Neutrophil (primary cell): ENCODE results near the gene ATP8B1.

Experiments used
- H3K27ac ChIP-seq: fragments of 200-600 bp; sonication (generic); 2 replicates; pipeline ENCODE4 v1.5.1; 2016; ENCODE audit warnings: mild to moderate bottlenecking, moderate library complexity
- H3K27me3 ChIP-seq: fragments of 200-600 bp; sonication (generic); 2 replicates; pipeline ENCODE4 v1.6.0; 2016; ENCODE audit warnings: mild to moderate bottlenecking
- H3K36me3 ChIP-seq: fragments of 200-600 bp; sonication (generic); 2 replicates; pipeline ENCODE4 v1.5.1; 2017
- H3K4me1 ChIP-seq, 2 experiments: fragments of 200-600 bp in 1 of 2; sonication (generic) in 1 of 2; 1 replicate in 1 of 2; 2 replicates in 1 of 2; pipeline versions ENCODE4 v1.5.1 to v1.6.1; 2013 to 2016; ENCODE audit warnings: low read depth in 1 of 2, low read length in 1 of 2, mild to moderate bottlenecking in 1 of 2, moderate library complexity in 1 of 2; ENCODE audit not compliant: control insufficient read depth in 1 of 2, insufficient read depth in 1 of 2
- H3K4me3 ChIP-seq, 2 experiments: fragments of 200-600 bp in 1 of 2; sonication (generic) in 1 of 2; 1 replicate in 1 of 2; 2 replicates in 1 of 2; pipeline ENCODE4 v1.5.1; 2013 to 2016; ENCODE audit warnings: low read depth in 1 of 2, low read length in 1 of 2, mild to moderate bottlenecking in 1 of 2, moderate library complexity in 1 of 2
- H3K9me3 ChIP-seq: fragments of 200-600 bp; sonication (generic); 2 replicates; pipeline ENCODE4 v1.5.1; 2016
- TF ChIP-seq, protein P1 (sequence below): fragments of 200-600 bp; sonication (generic); IDR thresholded peaks from 2 replicates; pipeline ENCODE4 v1.5.1; 2016; ENCODE audit warnings: antibody characterized with exemption

Gene ATP8B1

DNA sequence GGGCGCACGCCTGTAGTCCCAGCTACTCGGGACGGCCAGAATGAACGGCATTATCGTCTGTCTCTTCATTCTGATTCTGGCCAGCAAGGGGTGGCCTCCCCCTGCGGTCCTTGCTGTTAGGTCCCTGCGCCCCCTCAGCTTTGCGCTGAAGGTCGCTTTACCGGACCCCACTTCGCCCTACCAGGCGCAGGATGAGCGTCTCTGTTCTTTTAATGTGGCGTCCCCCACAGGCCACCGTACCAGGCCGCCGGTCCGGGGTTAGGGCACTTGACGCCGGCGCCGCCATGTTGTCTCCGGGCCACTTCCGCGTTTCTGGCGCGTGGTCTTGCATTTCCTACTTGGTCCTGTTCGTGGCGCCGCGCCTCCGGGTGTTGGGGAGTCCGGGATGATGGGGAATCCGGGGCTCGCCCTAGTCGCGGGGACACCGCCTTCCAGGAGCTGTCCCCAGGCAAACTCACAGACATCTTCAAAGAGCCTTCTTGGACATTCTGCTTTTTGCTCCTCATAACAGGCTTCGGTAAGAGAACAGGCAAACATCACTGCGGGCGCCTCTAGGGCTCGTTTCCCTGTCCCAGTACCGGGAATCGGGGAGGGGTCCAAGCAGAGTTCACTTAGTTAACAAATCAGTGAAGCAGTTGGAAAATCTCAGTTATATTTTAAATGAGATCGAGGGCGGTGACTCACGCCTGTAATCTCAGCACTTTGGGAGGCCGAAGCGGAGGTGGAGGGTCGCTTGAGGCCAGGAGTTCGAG, 172.9 kb downstream of the ATP8B1 start:
- Histone ChIP-seq H3K27me3 (no peaks in the 10 kb centered on the region), H3K4me1 (peaks cover 13 to 14% of the 10 kb centered on the region in 2 experiments), H3K9me3 (no peaks in the 10 kb centered on the region), H3K4me3 (peak overlapping the region; percentile 71 to 84), H3K27ac (peak overlapping the region; percentile 72), H3K36me3 (no peaks in the 10 kb centered on the region)
- TF ChIP-seq, protein P1, sequence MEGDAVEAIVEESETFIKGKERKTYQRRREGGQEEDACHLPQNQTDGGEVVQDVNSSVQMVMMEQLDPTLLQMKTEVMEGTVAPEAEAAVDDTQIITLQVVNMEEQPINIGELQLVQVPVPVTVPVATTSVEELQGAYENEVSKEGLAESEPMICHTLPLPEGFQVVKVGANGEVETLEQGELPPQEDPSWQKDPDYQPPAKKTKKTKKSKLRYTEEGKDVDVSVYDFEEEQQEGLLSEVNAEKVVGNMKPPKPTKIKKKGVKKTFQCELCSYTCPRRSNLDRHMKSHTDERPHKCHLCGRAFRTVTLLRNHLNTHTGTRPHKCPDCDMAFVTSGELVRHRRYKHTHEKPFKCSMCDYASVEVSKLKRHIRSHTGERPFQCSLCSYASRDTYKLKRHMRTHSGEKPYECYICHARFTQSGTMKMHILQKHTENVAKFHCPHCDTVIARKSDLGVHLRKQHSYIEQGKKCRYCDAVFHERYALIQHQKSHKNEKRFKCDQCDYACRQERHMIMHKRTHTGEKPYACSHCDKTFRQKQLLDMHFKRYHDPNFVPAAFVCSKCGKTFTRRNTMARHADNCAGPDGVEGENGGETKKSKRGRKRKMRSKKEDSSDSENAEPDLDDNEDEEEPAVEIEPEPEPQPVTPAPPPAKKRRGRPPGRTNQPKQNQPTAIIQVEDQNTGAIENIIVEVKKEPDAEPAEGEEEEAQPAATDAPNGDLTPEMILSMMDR = peak; percentile 93

DNA sequence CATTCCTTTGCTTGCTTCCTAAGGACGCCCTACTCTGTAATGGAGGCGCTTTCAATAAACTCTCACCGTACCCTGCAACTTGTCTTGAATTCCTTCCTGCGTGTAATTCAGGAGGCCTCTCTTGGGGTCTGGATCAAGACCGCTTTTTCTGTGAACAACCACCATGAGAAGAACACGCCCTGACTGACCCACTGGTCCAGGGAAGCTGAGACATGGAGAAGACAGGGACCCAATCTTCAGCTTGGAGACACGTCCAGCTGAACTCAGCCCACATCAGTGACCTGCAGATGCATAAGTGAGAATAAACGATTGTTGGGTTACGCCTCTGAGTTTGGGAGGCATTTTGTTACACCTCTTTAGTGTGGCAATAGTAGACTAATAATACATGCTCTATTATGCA, 173.7 kb downstream of the ATP8B1 start:
- TF ChIP-seq, protein P1 = no peak
- peak overlapping the region; percentile 71 to 84 for H3K4me3 ChIP-seq
- no peaks in the 10 kb centered on the region for H3K9me3 ChIP-seq
- H3K36me3 ChIP-seq = no peaks in the 10 kb centered on the region
- H3K27me3 ChIP-seq = no peaks in the 10 kb centered on the region
- H3K4me1 ChIP-seq = peaks cover 13 to 14% of the 10 kb centered on the region in 2 experiments
- H3K27ac ChIP-seq = peak overlapping the region; percentile 72

DNA sequence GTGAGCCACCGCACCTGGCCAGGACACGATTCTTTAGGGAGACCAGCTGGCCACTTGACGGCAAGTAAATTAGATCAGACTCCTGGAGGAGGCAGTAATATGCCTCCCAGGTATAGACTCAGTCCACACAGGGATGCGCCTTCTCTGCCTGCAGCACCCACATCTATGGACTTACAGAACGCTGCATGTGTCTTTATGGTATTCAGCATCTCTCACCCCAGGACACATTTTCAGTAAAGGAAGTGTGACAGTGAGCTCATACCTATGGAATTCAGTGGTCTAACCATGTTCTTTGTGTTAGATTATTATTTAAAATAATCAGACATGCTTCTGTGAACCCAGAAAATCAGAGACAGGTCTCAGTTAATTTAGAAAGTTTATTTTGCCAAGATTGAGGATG, 175.6 kb downstream of the ATP8B1 start:
- no peaks in the 10 kb centered on the region for H3K36me3 ChIP-seq
- TF ChIP-seq, protein P1 = no peak

DNA sequence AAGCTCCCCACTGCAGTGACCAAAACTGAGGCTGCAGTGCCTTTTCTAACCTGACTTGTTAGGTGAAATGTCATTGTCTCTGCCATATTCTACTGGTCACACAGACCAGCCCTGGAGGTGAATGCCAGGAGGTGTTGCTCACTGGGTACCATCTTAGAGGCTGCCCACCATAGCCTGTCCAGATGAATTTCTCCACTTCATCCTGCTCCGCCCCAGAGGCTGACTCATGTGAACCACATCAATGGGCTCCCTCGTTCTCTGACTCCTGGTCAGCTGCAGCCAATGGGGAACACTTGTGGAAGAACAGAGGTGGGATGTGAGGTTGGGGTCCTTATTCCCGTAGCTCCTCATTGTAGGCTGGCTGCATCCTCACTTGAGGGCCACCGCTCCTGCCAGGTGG, 178.1 kb downstream of the ATP8B1 start:
- TF ChIP-seq, protein P1 = no peak
- Histone ChIP-seq H3K27ac (no peak overlapping the region), H3K4me3 (no peak overlapping the region), H3K27me3 (no peaks in the 10 kb centered on the region), H3K36me3 (no peaks in the 10 kb centered on the region), H3K9me3 (no peaks in the 10 kb centered on the region), H3K4me1 (peaks cover 22 to 26% of the 10 kb centered on the region in 2 experiments)

More for the DNA sequence above, 175.6 kb downstream of the ATP8B1 start:
- H3K4me3 ChIP-seq = no peak overlapping the region
- no peaks in the 10 kb centered on the region for H3K27me3 ChIP-seq
- H3K4me1 ChIP-seq = peaks cover 17 to 18% of the 10 kb centered on the region in 2 experiments
- no peaks in the 10 kb centered on the region for H3K9me3 ChIP-seq
- H3K27ac ChIP-seq = no peak overlapping the region

DNA sequence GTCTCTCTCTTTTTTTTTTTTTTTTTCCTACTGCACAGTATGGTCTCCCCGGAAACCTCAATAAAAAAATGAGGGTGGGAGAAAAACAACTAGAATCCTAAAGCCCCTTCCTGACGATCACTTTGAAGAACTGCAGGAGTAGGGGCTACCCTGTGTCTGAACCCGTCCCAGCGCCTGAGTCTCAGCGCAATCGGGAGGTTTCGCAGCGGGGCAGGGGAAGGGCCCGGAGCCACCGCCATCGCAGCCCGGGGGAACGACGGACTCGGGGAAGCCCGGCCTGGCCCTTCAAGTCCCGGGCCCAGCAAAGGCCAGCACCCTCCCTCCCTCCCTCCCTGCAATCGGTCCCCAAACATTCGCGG, 181.9 kb downstream of the ATP8B1 start:
- H3K27ac ChIP-seq = peak overlapping the region; percentile 96
- no peaks in the 10 kb centered on the region for H3K27me3 ChIP-seq
- H3K9me3 ChIP-seq = no peaks in the 10 kb centered on the region
- H3K36me3 ChIP-seq = no peaks in the 10 kb centered on the region
- H3K4me3 ChIP-seq = peak overlapping the region; percentile 78 to 91
- peaks cover 34 to 35% of the 10 kb centered on the region in 2 experiments for H3K4me1 ChIP-seq
- TF ChIP-seq, protein P1 = no peak
